Stimulated activated naive CD4-positive, alpha-beta T cell treated with Interleukin-2 at 50 U/mL for 16 hours (primary cell): ENCODE measurements around the gene MACF1.
"Not testable (repeated sequence)": the region's sequence is repeated elsewhere in the genome, so short reads cannot be mapped to it uniquely, and the experiment has no call there.

Experiments used
- DNase-seq: peaks from one replicate; lab custom pipeline; 2025; lab: John Stamatoyannopoulos, UW

MACF1 gene

GRCh38 chr1:39204441-39205081, at the start of gene MACF1:
MACF1 (plus strand) TSS chr1:39204695; CDS start chr1:39205023, 328 bp downstream.
- DNase-seq: peak; percentile 28

GRCh38 chr1:39157304-39157703, 47.2 kb upstream of the MACF1 start:
- DNase-seq: no peak

- DNase-seq: no peak
These were observed 46.0 kb upstream of the MACF1 start for GRCh38 chr1:39158327-39159086.

- DNase-seq: no peak
These were observed 45.1 kb upstream of the MACF1 start for GRCh38 chr1:39159224-39160036.

- no peak for DNase-seq
These were observed 43.8 kb upstream of the MACF1 start for GRCh38 chr1:39160703-39161102.

GRCh38 chr1:39161811-39162210, 42.7 kb upstream of the MACF1 start:
- DNase-seq: not testable (repeated sequence)

- no peak for DNase-seq
These were observed 41.0 kb upstream of the MACF1 start for GRCh38 chr1:39163469-39163868.

- no peak for DNase-seq
These were observed 40.2 kb upstream of the MACF1 start for GRCh38 chr1:39164256-39164655.

- DNase-seq: no peak
These were observed 39.4 kb upstream of the MACF1 start for GRCh38 chr1:39165049-39165448.

GRCh38 chr1:39165488-39165887, 39.0 kb upstream of the MACF1 start:
- no peak for DNase-seq

- no peak for DNase-seq
These were observed 36.8 kb upstream of the MACF1 start for GRCh38 chr1:39167632-39168209.

- DNase-seq: no peak
These were observed 36.0 kb upstream of the MACF1 start for GRCh38 chr1:39168301-39169080.

GRCh38 chr1:39170731-39171667, 33.5 kb upstream of the MACF1 start:
- no peak for DNase-seq

- DNase-seq: no peak
These were observed 31.1 kb upstream of the MACF1 start for GRCh38 chr1:39173119-39173994.

- no peak for DNase-seq
These were observed 30.5 kb upstream of the MACF1 start for GRCh38 chr1:39173995-39174380.

- no peak for DNase-seq
These were observed 30.0 kb upstream of the MACF1 start for GRCh38 chr1:39174390-39175081.

- DNase-seq: no peak
These were observed 26.8 kb upstream of the MACF1 start for GRCh38 chr1:39177706-39178105.

- DNase-seq: no peak
These were observed 25.7 kb upstream of the MACF1 start for GRCh38 chr1:39178541-39179431.
